Rectal smooth muscle tissue (tissue), 1 donor: Measurements from ENCODE around the gene ABCG8.

ENCODE experiments used
- H3K27ac ChIP-seq: one replicate; pipeline ENCODE4 v1.7.0; 2013; ENCODE audit warnings: low read depth, low read length, inconsistent platforms
- H3K27me3 ChIP-seq: one replicate; pipeline ENCODE4 v1.7.0; 2013; ENCODE audit warnings: low read length; ENCODE audit not compliant: control insufficient read depth, insufficient read depth
- H3K36me3 ChIP-seq: one replicate; pipeline ENCODE4 v1.7.0; 2013; ENCODE audit warnings: low read length; ENCODE audit not compliant: control insufficient read depth, insufficient read depth
- H3K4me1 ChIP-seq: one replicate; pipeline ENCODE4 v1.7.0; 2013; ENCODE audit warnings: low read length; ENCODE audit not compliant: control insufficient read depth, insufficient read depth
- H3K4me3 ChIP-seq: one replicate; pipeline ENCODE4 v1.7.0; 2013; ENCODE audit warnings: low read length
- H3K9ac ChIP-seq: one replicate; pipeline ENCODE4 v1.7.0; 2013; ENCODE audit warnings: low read length

Gene ABCG8

GRCh38 chr2:43852196-43852730, 13.5 kb downstream of the ABCG8 start:
- no peak overlapping the region for H3K27ac ChIP-seq
- H3K4me1 ChIP-seq: no peaks in the 10 kb centered on the region
- H3K9ac ChIP-seq: no peak overlapping the region
- no peaks in the 10 kb centered on the region for H3K27me3 ChIP-seq
- H3K4me3 ChIP-seq: no peak overlapping the region
- H3K36me3 ChIP-seq: no peaks in the 10 kb centered on the region

GRCh38 chr2:43853141-43854081, 14.6 kb downstream of the ABCG8 start:
- Histone ChIP-seq H3K4me1 (no peaks in the 10 kb centered on the region), H3K27me3 (no peaks in the 10 kb centered on the region), H3K36me3 (no peaks in the 10 kb centered on the region), H3K4me3 (no peak overlapping the region), H3K9ac (no peak overlapping the region), H3K27ac (no peak overlapping the region)

- Histone ChIP-seq H3K27ac (no peak overlapping the region), H3K27me3 (no peaks in the 10 kb centered on the region), H3K9ac (no peak overlapping the region)
Observed at GRCh38 chr2:43854671-43855070, 15.9 kb downstream of the ABCG8 start.

GRCh38 chr2:43855292-43855691, 16.5 kb downstream of the ABCG8 start:
- no peak overlapping the region for H3K27ac ChIP-seq
- no peaks in the 10 kb centered on the region for H3K27me3 ChIP-seq
- no peak overlapping the region for H3K4me3 ChIP-seq
- H3K36me3 ChIP-seq: no peaks in the 10 kb centered on the region
- H3K9ac ChIP-seq: no peak overlapping the region
- H3K4me1 ChIP-seq: no peaks in the 10 kb centered on the region

More at GRCh38 chr2:43854671-43855070, 15.9 kb downstream of the ABCG8 start:
- no peak overlapping the region for H3K4me3 ChIP-seq
- H3K4me1 ChIP-seq: no peaks in the 10 kb centered on the region
- H3K36me3 ChIP-seq: no peaks in the 10 kb centered on the region

GRCh38 chr2:43872151-43872550, 33.4 kb downstream of the ABCG8 start:
- H3K9ac ChIP-seq: no peak overlapping the region
- H3K4me3 ChIP-seq: no peak overlapping the region
- H3K27me3 ChIP-seq: no peaks in the 10 kb centered on the region
- H3K36me3 ChIP-seq: no peaks in the 10 kb centered on the region
- H3K4me1 ChIP-seq: no peaks in the 10 kb centered on the region
- no peak overlapping the region for H3K27ac ChIP-seq

- Histone ChIP-seq H3K36me3 (no peaks in the 10 kb centered on the region), H3K9ac (no peak overlapping the region), H3K4me3 (no peak overlapping the region), H3K27me3 (no peaks in the 10 kb centered on the region), H3K27ac (no peak overlapping the region), H3K4me1 (no peaks in the 10 kb centered on the region)
Observed at GRCh38 chr2:43874776-43875451, 36.1 kb downstream of the ABCG8 start.

- Histone ChIP-seq H3K9ac (no peak overlapping the region), H3K27me3 (no peaks in the 10 kb centered on the region), H3K36me3 (no peaks in the 10 kb centered on the region), H3K4me1 (no peaks in the 10 kb centered on the region), H3K27ac (no peak overlapping the region), H3K4me3 (no peak overlapping the region)
Observed at GRCh38 chr2:43877782-43878464, 39.2 kb downstream of the ABCG8 start.

- Histone ChIP-seq H3K4me1 (no peaks in the 10 kb centered on the region), H3K36me3 (no peaks in the 10 kb centered on the region), H3K27me3 (no peaks in the 10 kb centered on the region), H3K27ac (no peak overlapping the region), H3K4me3 (no peak overlapping the region), H3K9ac (no peak overlapping the region)
Observed at GRCh38 chr2:43879261-43879660, 40.5 kb downstream of the ABCG8 start.

- Histone ChIP-seq H3K4me3 (no peak overlapping the region), H3K27ac (no peak overlapping the region), H3K36me3 (no peaks in the 10 kb centered on the region), H3K9ac (no peak overlapping the region), H3K4me1 (no peaks in the 10 kb centered on the region), H3K27me3 (no peaks in the 10 kb centered on the region)
Observed at GRCh38 chr2:43880471-43880870, 41.7 kb downstream of the ABCG8 start.

GRCh38 chr2:43880952-43881351, 42.2 kb downstream of the ABCG8 start:
- Histone ChIP-seq H3K27ac (no peak overlapping the region), H3K4me1 (no peaks in the 10 kb centered on the region)

GRCh38 chr2:43882312-43882711, 43.5 kb downstream of the ABCG8 start:
- Histone ChIP-seq H3K36me3 (no peaks in the 10 kb centered on the region), H3K27ac (no peak overlapping the region), H3K4me1 (no peaks in the 10 kb centered on the region), H3K27me3 (no peaks in the 10 kb centered on the region), H3K4me3 (no peak overlapping the region), H3K9ac (no peak overlapping the region)

More at GRCh38 chr2:43880952-43881351, 42.2 kb downstream of the ABCG8 start:
- Histone ChIP-seq H3K36me3 (no peaks in the 10 kb centered on the region), H3K27me3 (no peaks in the 10 kb centered on the region), H3K4me3 (no peak overlapping the region), H3K9ac (no peak overlapping the region)

GRCh38 chr2:43884689-43885088, 45.9 kb downstream of the ABCG8 start:
- Histone ChIP-seq H3K4me3 (no peak overlapping the region), H3K36me3 (peaks cover 10% of the 10 kb centered on the region), H3K27ac (no peak overlapping the region), H3K27me3 (no peaks in the 10 kb centered on the region), H3K4me1 (no peaks in the 10 kb centered on the region), H3K9ac (no peak overlapping the region)
